GM23248 (cell line): ENCODE measurements around the gene KCND3. TPM values are rescaled to one million over a fixed set of nuclear protein-coding genes. Genes with fewer than 3 reads are reported as not detected.

ENCODE experiments used
- DNase-seq: peaks from one replicate; pipeline ENCODE4 v3.0.0-alpha.2; 2015
- H2AFZ ChIP-seq: fragments of 200-600 bp; sonication (generic); 2 replicates; pipeline ENCODE4 v1.6.1; 2016; ENCODE audit warnings: antibody characterized with exemption
- H3F3A ChIP-seq: fragments of 200-600 bp; sonication (generic); 2 replicates; pipeline ENCODE4 v1.6.1; 2016; ENCODE audit warnings: mild to moderate bottlenecking, antibody characterized with exemption, mixed run types; ENCODE audit not compliant: insufficient read depth
- H3K27ac ChIP-seq: fragments of 200-600 bp; sonication (generic); 2 replicates; pipeline ENCODE4 v1.5.1; 2016; ENCODE audit warnings: mild to moderate bottlenecking
- H3K27me3 ChIP-seq: fragments of 200-600 bp; sonication (generic); replicated peaks from 2 replicates; pipeline ENCODE4 v1.6.1; 2016; ENCODE audit warnings: mild to moderate bottlenecking; ENCODE audit not compliant: insufficient read depth
- H3K36me3 ChIP-seq: fragments of 200-600 bp; sonication (generic); 2 replicates; pipeline ENCODE4 v1.6.1; 2016; ENCODE audit warnings: low read depth, mild to moderate bottlenecking
- H3K4me1 ChIP-seq: fragments of 200-600 bp; sonication (generic); 2 replicates; pipeline ENCODE4 v1.6.1; 2016; ENCODE audit warnings: mild to moderate bottlenecking; ENCODE audit not compliant: insufficient read depth
- H3K4me2 ChIP-seq: fragments of 200-600 bp; sonication (generic); one replicate; pipeline ENCODE4 v1.6.1; 2016; ENCODE audit warnings: mild to moderate bottlenecking; ENCODE audit not compliant: unreplicated experiment
- H3K4me3 ChIP-seq: fragments of 200-600 bp; sonication (generic); 2 replicates; pipeline ENCODE4 v1.5.1; 2016; ENCODE audit warnings: mild to moderate bottlenecking
- H3K79me2 ChIP-seq: fragments of 200-600 bp; sonication (generic); 2 replicates; pipeline ENCODE4 v1.6.1; 2016; ENCODE audit warnings: mild to moderate bottlenecking; ENCODE audit not compliant: insufficient read depth
- H3K9ac ChIP-seq: fragments of 200-600 bp; sonication (generic); 2 replicates; pipeline ENCODE4 v1.6.1; 2016; ENCODE audit warnings: mild to moderate bottlenecking
- H3K9me2 ChIP-seq: fragments of 200-600 bp; sonication (generic); 2 replicates; pipeline ENCODE4 v1.6.1; 2016; ENCODE audit warnings: mixed run types, mild to moderate bottlenecking, moderate library complexity; ENCODE audit not compliant: insufficient read depth
- H3K9me3 ChIP-seq: fragments of 200-600 bp; sonication (generic); one replicate; pipeline ENCODE4 v1.6.1; 2017; ENCODE audit warnings: low read depth
- H4K20me1 ChIP-seq: fragments of 200-600 bp; sonication (generic); 2 replicates; pipeline ENCODE4 v1.6.0; 2016; ENCODE audit not compliant: insufficient read depth
- EZH2 ChIP-seq: fragments of 200-600 bp; sonication (generic); IDR thresholded peaks from 2 replicates; pipeline ENCODE4 v1.6.1; 2018; ENCODE audit warnings: antibody characterized with exemption, mild to moderate bottlenecking; ENCODE audit not compliant: insufficient read depth, poor library complexity, severe bottlenecking
- EZH2phosphoT487 ChIP-seq: fragments of 200-600 bp; sonication (generic); IDR thresholded peaks from 2 replicates; pipeline ENCODE4 v1.6.1; 2018; ENCODE audit warnings: antibody characterized with exemption, moderate library complexity, mild to moderate bottlenecking, low read depth; ENCODE audit not compliant: insufficient read depth
- WGBS, 2 experiments: methylation state at CpG; one replicate each; pipeline ENCODE4 v1.1.6; 2015 to 2017; ENCODE audit warnings: low lambda C conversion rate in 2 of 2, low coverage in 1 of 2; ENCODE audit errors: missing lambda C conversion rate in 2 of 2; 5-methylcytosine and 5-hydroxymethylcytosine counted together
- in situ Hi-C: fragments of 300-500 bp; cut with MboI; formaldehyde crosslinking; loops from 2 replicates; pipeline ENCODE4 v1.15.0; 2020
- polyA plus RNA-seq: library from polyadenylated mRNA; unstranded; fragments of >200 nt; fragmentation: Nextera tagmentation; extraction: Ambion mirVana; gene quantifications from 2 replicates; pipeline ENCODE4 v1.2.1, GENCODE V29; 2016
- total RNA-seq: library from RNA; depleted of rRNA; stranded (reverse); fragments of >200 nt; shearing (Covaris generic); gene quantifications from 2 replicates; pipeline ENCODE4 v1.2.3, GENCODE V29; 2014

Gene KCND3
- total and polyA plus RNA-seq, 2 experiments from 2014 or later, result 0.08 to 0.22 TPM

GRCh38 chr1:111920221-111921024 lies 69.0 kb downstream of the KCND3 start:
- H3K9me3 ChIP-seq, result no peaks in the 10 kb centered on the region
- no peak overlapping the region for H3K9ac ChIP-seq
- no peaks in the 10 kb centered on the region for H4K20me1 ChIP-seq
- no peak for TF ChIP-seq EZH2phosphoT487
- TF ChIP-seq EZH2, result no peak
- H3K79me2 ChIP-seq, result no peaks in the 10 kb centered on the region
- no peak overlapping the region for H3K4me3 ChIP-seq
- DNase-seq, result peak; percentile 61
- no peak overlapping the region for H2AFZ ChIP-seq
- H3K27ac ChIP-seq, result no peak overlapping the region
- 34 to 35% methylated on average over 11 of the region's 11 CpGs for WGBS, 2 experiments
- H3K36me3 ChIP-seq, result no peaks in the 10 kb centered on the region
- no peaks in the 10 kb centered on the region for H3F3A ChIP-seq
- in situ Hi-C loops, result no loop called here
- H3K9me2 ChIP-seq, result no peaks in the 10 kb centered on the region
- H3K4me1 ChIP-seq, result no peaks in the 10 kb centered on the region
- H3K4me2 ChIP-seq, result no peak overlapping the region
- H3K27me3 ChIP-seq, result peaks cover 3% of the 10 kb centered on the region; the same call in 1 of the 2 replicates

- Histone ChIP-seq H3K4me2 (no peak overlapping the region), H3K4me1 (no peaks in the 10 kb centered on the region), H3K9me2 (no peaks in the 10 kb centered on the region), H3K79me2 (no peaks in the 10 kb centered on the region), H4K20me1 (no peaks in the 10 kb centered on the region), H3K36me3 (no peaks in the 10 kb centered on the region), H3K27me3 (no peaks in the 10 kb centered on the region), H3K9me3 (no peaks in the 10 kb centered on the region), H3K9ac (no peak overlapping the region), H2AFZ (no peak overlapping the region), H3K27ac (no peak overlapping the region), H3F3A (no peaks in the 10 kb centered on the region), H3K4me3 (no peak overlapping the region)
- TF ChIP-seq EZH2phosphoT487 (no peak), EZH2 (no peak)
- no peak for DNase-seq
- in situ Hi-C loops, result no loop called here
- WGBS, 2 experiments, result 49 to 50% methylated on average over 5 of the region's 5 CpGs
Observed at GRCh38 chr1:111911776-111912515, 77.5 kb downstream of the KCND3 start.

GRCh38 chr1:111911061-111911460 lies 78.4 kb downstream of the KCND3 start:
- H4K20me1 ChIP-seq, result no peaks in the 10 kb centered on the region
- DNase-seq, result no peak
- WGBS, 2 experiments, result 0% methylated on average over 1 of the region's 1 CpG

GRCh38 chr1:111909030-111909429 lies 80.4 kb downstream of the KCND3 start:
- in situ Hi-C loops, result no loop called here
- TF ChIP-seq EZH2phosphoT487, result no peak
- no peak for TF ChIP-seq EZH2
- DNase-seq, result no peak

More at GRCh38 chr1:111911061-111911460, 78.4 kb downstream of the KCND3 start:
- Histone ChIP-seq H3K27ac (no peak overlapping the region), H3K27me3 (no peaks in the 10 kb centered on the region), H3K9me3 (no peaks in the 10 kb centered on the region), H3K4me2 (no peak overlapping the region), H3K4me1 (no peaks in the 10 kb centered on the region), H3F3A (no peaks in the 10 kb centered on the region), H3K4me3 (no peak overlapping the region), H3K9ac (no peak overlapping the region), H2AFZ (no peak overlapping the region), H3K9me2 (no peaks in the 10 kb centered on the region), H3K36me3 (no peaks in the 10 kb centered on the region), H3K79me2 (no peaks in the 10 kb centered on the region)
- in situ Hi-C loops, result no loop called here
- TF ChIP-seq EZH2 (no peak), EZH2phosphoT487 (no peak)

More at GRCh38 chr1:111909030-111909429, 80.4 kb downstream of the KCND3 start:
- H3K9me2 ChIP-seq, result no peaks in the 10 kb centered on the region
- H3K9ac ChIP-seq, result no peak overlapping the region
- 28 to 46% methylated on average over 4 of the region's 4 CpGs for WGBS, 2 experiments
- H3K9me3 ChIP-seq, result no peaks in the 10 kb centered on the region
- no peak overlapping the region for H2AFZ ChIP-seq
- H3K4me1 ChIP-seq, result no peaks in the 10 kb centered on the region
- no peaks in the 10 kb centered on the region for H3K36me3 ChIP-seq
- no peak overlapping the region for H3K4me3 ChIP-seq
- no peaks in the 10 kb centered on the region for H3K79me2 ChIP-seq
- no peaks in the 10 kb centered on the region for H3F3A ChIP-seq
- no peak overlapping the region for H3K4me2 ChIP-seq
- H4K20me1 ChIP-seq, result no peaks in the 10 kb centered on the region
- H3K27ac ChIP-seq, result no peak overlapping the region
- H3K27me3 ChIP-seq, result no peaks in the 10 kb centered on the region
